Neural cell (in vitro differentiated cells): ENCODE results near the gene POLR1G. TPM values are rescaled to one million over a fixed set of nuclear protein-coding genes. Genes with fewer than 3 reads are reported as not detected.

Experiments
- H2AFZ ChIP-seq: fragments of 200-600, 300-800 bp; sonication (generic), shearing (Covaris generic); 2 replicates; pipeline ENCODE4 v1.6.0; 2014; ENCODE audit warnings: low read depth, mild to moderate bottlenecking, antibody characterized with exemption, low read length, moderate library complexity
- H3F3A ChIP-seq: fragments of 200-600 bp; shearing (Covaris generic); 2 replicates; pipeline ENCODE4 v1.6.1; 2016; ENCODE audit warnings: mild to moderate bottlenecking, moderate library complexity, mixed read lengths, antibody characterized with exemption, low read length; ENCODE audit not compliant: insufficient read depth, poor library complexity, severe bottlenecking
- H3K27ac ChIP-seq: fragments of 200-600, 300-800 bp; sonication (generic), shearing (Covaris generic); 2 replicates; pipeline ENCODE4 v1.5.1; 2014; ENCODE audit warnings: mild to moderate bottlenecking, low read length, moderate library complexity
- H3K27me3 ChIP-seq: fragments of 300-800, 200-600 bp; sonication (generic), shearing (Covaris generic); 2 replicates; pipeline ENCODE4 v1.6.0; 2014; ENCODE audit warnings: mild to moderate bottlenecking, low read depth, low read length, moderate library complexity; ENCODE audit not compliant: insufficient read depth
- H3K36me3 ChIP-seq: fragments of 300-800, 200-600 bp; sonication (generic), shearing (Covaris generic); 2 replicates; pipeline ENCODE4 v1.5.1; 2014; ENCODE audit warnings: mild to moderate bottlenecking, antibody characterized with exemption, low read length, moderate library complexity; ENCODE audit not compliant: insufficient read depth
- H3K4me2 ChIP-seq: fragments of 300-800, 200-600 bp; sonication (generic), shearing (Covaris generic); 2 replicates; pipeline ENCODE4 v1.6.0; 2014; ENCODE audit warnings: mild to moderate bottlenecking, low read length
- H3K4me3 ChIP-seq: fragments of 300-800, 200-600 bp; sonication (generic), shearing (Covaris generic); 2 replicates; pipeline ENCODE4 v1.5.1; 2014; ENCODE audit warnings: mild to moderate bottlenecking, low read length, moderate library complexity
- H3K79me2 ChIP-seq: fragments of 200-600 bp; shearing (Covaris generic); replicated peaks from 2 replicates; pipeline ENCODE4 v1.6.0; 2014; ENCODE audit warnings: mild to moderate bottlenecking, low read length, moderate library complexity; ENCODE audit not compliant: insufficient read depth
- H3K9ac ChIP-seq: fragments of 300-800, 200-600 bp; sonication (generic), shearing (Covaris generic); 2 replicates; pipeline ENCODE4 v1.6.1; 2016; ENCODE audit warnings: mild to moderate bottlenecking, low read length, mixed read lengths
- H3K9me2 ChIP-seq: fragments of 200-600 bp; shearing (Covaris generic); 2 replicates; pipeline ENCODE4 v1.6.1; 2016; ENCODE audit warnings: mild to moderate bottlenecking, low read length, mixed read lengths; ENCODE audit not compliant: insufficient read depth
- H3K9me3 ChIP-seq: fragments of 200-600, 300-800 bp; sonication (generic), shearing (Covaris generic); 2 replicates; pipeline ENCODE4 v1.6.1; 2016; ENCODE audit warnings: mild to moderate bottlenecking, mixed run types, low read length, moderate library complexity, mixed read lengths
- H4K20me1 ChIP-seq: fragments of 200-600 bp; shearing (Covaris generic); 2 replicates; pipeline ENCODE4 v1.6.1; 2016; ENCODE audit warnings: mild to moderate bottlenecking, mixed run types; ENCODE audit not compliant: insufficient read depth
- CTCF ChIP-seq: fragments of 450-650 bp; IDR thresholded peaks from 2 replicates; pipeline ENCODE4 v1.5.1; 2014; ENCODE audit warnings: antibody characterized with exemption, mild to moderate bottlenecking, moderate library complexity; ENCODE audit not compliant: poor library complexity, severe bottlenecking
- EP300 ChIP-seq: fragments of 450-650 bp; conservative IDR thresholded peaks from 2 replicates; pipeline ENCODE4 v1.6.1; 2014; ENCODE audit warnings: antibody characterized with exemption, mild to moderate bottlenecking, moderate library complexity; ENCODE audit not compliant: poor library complexity, severe bottlenecking
- EZH2 ChIP-seq: fragments of 200-600, 300-800 bp; shearing (Covaris generic), sonication (generic); IDR thresholded peaks from 2 replicates; pipeline ENCODE4 v1.6.1; 2014; ENCODE audit warnings: antibody characterized with exemption, low read length, borderline replicate concordance, mild to moderate bottlenecking; ENCODE audit not compliant: insufficient read depth, poor library complexity, severe bottlenecking
- MXI1 ChIP-seq: fragments of 450-650 bp; conservative IDR thresholded peaks from 2 replicates; pipeline ENCODE4 v1.6.1; 2014; ENCODE audit warnings: antibody characterized with exemption, mild to moderate bottlenecking; ENCODE audit not compliant: poor library complexity, severe bottlenecking
- POLR2AphosphoS5 ChIP-seq: IDR thresholded peaks from 2 replicates; pipeline ENCODE4 v1.6.1; 2012
- RAD21 ChIP-seq: fragments of 450-650 bp; conservative IDR thresholded peaks from 2 replicates; pipeline ENCODE4 v1.6.1; 2014; ENCODE audit warnings: antibody characterized with exemption, mild to moderate bottlenecking, moderate library complexity
- REST ChIP-seq: IDR thresholded peaks from 2 replicates; pipeline ENCODE4 v1.6.1; 2012; ENCODE audit warnings: borderline replicate concordance
- SMC3 ChIP-seq: fragments of 450-650 bp; conservative IDR thresholded peaks from 2 replicates; pipeline ENCODE4 v1.6.1; 2014; ENCODE audit warnings: antibody characterized with exemption, mild to moderate bottlenecking, moderate library complexity; ENCODE audit not compliant: poor library complexity
- TAF1 ChIP-seq: IDR thresholded peaks from 2 replicates; pipeline ENCODE4 v1.6.1; 2012; ENCODE audit warnings: low read depth
- polyA plus RNA-seq: library from polyadenylated mRNA; depleted of rRNA; stranded (reverse); fragments of >200 nt; gene quantifications from 2 replicates; pipeline ENCODE4 v1.2.3, GENCODE V29; 2014

POLR1G gene
- polyA plus RNA-seq, 1 donor from 2014 or later: 2.4 TPM

- Histone ChIP-seq H3K27me3 (no peaks in the 10 kb centered on the region), H3K27ac (no peak overlapping the region), H3K9ac (no peak overlapping the region), H2AFZ (no peak overlapping the region), H3K79me2 (no peaks in the 10 kb centered on the region), H3F3A (no peaks in the 10 kb centered on the region), H3K4me2 (no peak overlapping the region), H3K9me3 (no peaks in the 10 kb centered on the region), H3K36me3 (no peaks in the 10 kb centered on the region), H3K4me3 (no peak overlapping the region), H3K9me2 (no peaks in the 10 kb centered on the region), H4K20me1 (no peaks in the 10 kb centered on the region)
- TF ChIP-seq EZH2: no peak
- TF ChIP-seq POLR2AphosphoS5: no peak
- TF ChIP-seq REST: no peak
- TF ChIP-seq SMC3: no peak
- no peak for TF ChIP-seq MXI1
- TF ChIP-seq CTCF: no peak
- no peak for TF ChIP-seq EP300
- no peak for TF ChIP-seq TAF1
- no peak for TF ChIP-seq RAD21
These were observed 44.2 kb upstream of the POLR1G start for GRCh38 chr19:45362291-45362690.

GRCh38 chr19:45363861-45364459 lies 42.5 kb upstream of the POLR1G start:
- H3K27me3 ChIP-seq: no peaks in the 10 kb centered on the region
- no peak overlapping the region for H3K9ac ChIP-seq
- no peak overlapping the region for H3K27ac ChIP-seq
- no peaks in the 10 kb centered on the region for H3F3A ChIP-seq
- H3K9me3 ChIP-seq: no peaks in the 10 kb centered on the region
- H2AFZ ChIP-seq: no peak overlapping the region
- no peaks in the 10 kb centered on the region for H3K9me2 ChIP-seq
- no peaks in the 10 kb centered on the region for H3K36me3 ChIP-seq
- H4K20me1 ChIP-seq: no peaks in the 10 kb centered on the region
- no peak for TF ChIP-seq SMC3
- TF ChIP-seq EP300: no peak
- no peak for TF ChIP-seq RAD21
- TF ChIP-seq POLR2AphosphoS5: no peak
- TF ChIP-seq MXI1: no peak
- no peak for TF ChIP-seq REST
- no peak for TF ChIP-seq TAF1
- TF ChIP-seq EZH2: no peak
- no peak for TF ChIP-seq CTCF
- H3K4me3 ChIP-seq: no peak overlapping the region
- no peak overlapping the region for H3K4me2 ChIP-seq
- no peaks in the 10 kb centered on the region for H3K79me2 ChIP-seq
